Measurements from ENCODE around the gene GALR2.

- TF ChIP-seq, protein P1, sequence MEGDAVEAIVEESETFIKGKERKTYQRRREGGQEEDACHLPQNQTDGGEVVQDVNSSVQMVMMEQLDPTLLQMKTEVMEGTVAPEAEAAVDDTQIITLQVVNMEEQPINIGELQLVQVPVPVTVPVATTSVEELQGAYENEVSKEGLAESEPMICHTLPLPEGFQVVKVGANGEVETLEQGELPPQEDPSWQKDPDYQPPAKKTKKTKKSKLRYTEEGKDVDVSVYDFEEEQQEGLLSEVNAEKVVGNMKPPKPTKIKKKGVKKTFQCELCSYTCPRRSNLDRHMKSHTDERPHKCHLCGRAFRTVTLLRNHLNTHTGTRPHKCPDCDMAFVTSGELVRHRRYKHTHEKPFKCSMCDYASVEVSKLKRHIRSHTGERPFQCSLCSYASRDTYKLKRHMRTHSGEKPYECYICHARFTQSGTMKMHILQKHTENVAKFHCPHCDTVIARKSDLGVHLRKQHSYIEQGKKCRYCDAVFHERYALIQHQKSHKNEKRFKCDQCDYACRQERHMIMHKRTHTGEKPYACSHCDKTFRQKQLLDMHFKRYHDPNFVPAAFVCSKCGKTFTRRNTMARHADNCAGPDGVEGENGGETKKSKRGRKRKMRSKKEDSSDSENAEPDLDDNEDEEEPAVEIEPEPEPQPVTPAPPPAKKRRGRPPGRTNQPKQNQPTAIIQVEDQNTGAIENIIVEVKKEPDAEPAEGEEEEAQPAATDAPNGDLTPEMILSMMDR (IDR thresholded peaks at IDR 0.05) = no peak
- TF ChIP-seq E2F6 (IDR thresholded peaks at IDR 0.05; ENCODE audit: borderline replicate concordance, low read depth) = no peak
- TF ChIP-seq, protein P2, sequence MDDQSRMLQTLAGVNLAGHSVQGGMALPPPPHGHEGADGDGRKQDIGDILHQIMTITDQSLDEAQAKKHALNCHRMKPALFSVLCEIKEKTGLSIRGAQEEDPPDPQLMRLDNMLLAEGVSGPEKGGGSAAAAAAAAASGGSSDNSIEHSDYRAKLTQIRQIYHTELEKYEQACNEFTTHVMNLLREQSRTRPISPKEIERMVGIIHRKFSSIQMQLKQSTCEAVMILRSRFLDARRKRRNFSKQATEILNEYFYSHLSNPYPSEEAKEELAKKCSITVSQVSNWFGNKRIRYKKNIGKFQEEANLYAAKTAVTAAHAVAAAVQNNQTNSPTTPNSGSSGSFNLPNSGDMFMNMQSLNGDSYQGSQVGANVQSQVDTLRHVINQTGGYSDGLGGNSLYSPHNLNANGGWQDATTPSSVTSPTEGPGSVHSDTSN (IDR thresholded peaks at IDR 0.05) = no peak
- TF ChIP-seq RARB (CRISPR knock-in tag; IDR thresholded peaks at IDR 0.05) = no peak
- no peak for TF ChIP-seq POLR2A (IDR thresholded peaks at IDR 0.05; ENCODE audit: low read length)
Observed at GRCh38 chr17:76038050-76038449, 36.5 kb upstream of the GALR2 start.

All from A549 (cell line).